Chondrocyte (in vitro differentiated cells): ENCODE measurements around the gene DPEP2NB. TPM values are rescaled to one million over a fixed set of nuclear protein-coding genes. Genes with fewer than 3 reads are reported as not detected.

Experiments used
- DNase-seq: peaks from one replicate; pipeline ENCODE4 v3.0.0; 2021; ENCODE audit warnings: mixed read lengths, low spot score
- H3K27ac Mint-ChIP-seq: one replicate; pipeline ENCODE4 v1.8.0; 2021; ENCODE audit warnings: mild to moderate bottlenecking, moderate library complexity, mixed read lengths; ENCODE audit not compliant: unreplicated experiment
- H3K27me3 Mint-ChIP-seq: 2 replicates; pipeline ENCODE4 v1.8.0; 2021; ENCODE audit warnings: low read depth, mixed read lengths
- H3K36me3 Mint-ChIP-seq: 2 replicates; pipeline ENCODE4 v1.8.0; 2021; ENCODE audit warnings: low read depth, mixed read lengths
- H3K4me1 Mint-ChIP-seq: 2 replicates; pipeline ENCODE4 v1.8.0; 2021; ENCODE audit warnings: low read depth, mild to moderate bottlenecking, mixed read lengths
- H3K4me3 Mint-ChIP-seq: one replicate; pipeline ENCODE4 v1.8.0; 2021; ENCODE audit warnings: mild to moderate bottlenecking, moderate library complexity, mixed read lengths; ENCODE audit not compliant: unreplicated experiment
- H3K9me3 Mint-ChIP-seq: 2 replicates; pipeline ENCODE4 v1.8.0; 2021; ENCODE audit warnings: low read depth, mixed read lengths
- total RNA-seq: library from RNA; stranded (reverse); gene quantifications from 3 replicates; pipeline ENCODE4 v1.2.1, GENCODE V29; 2021
- TF ChIP-seq, protein P1 (sequence below): fragments of 200-600 bp; sonication (generic); IDR thresholded peaks from 2 replicates; pipeline ENCODE4 v1.5.0; 2021; ENCODE audit warnings: antibody characterized with exemption, mild to moderate bottlenecking, moderate library complexity

DPEP2NB gene
- total RNA-seq, 1 donor from 2014 or later = not detected

DNA sequence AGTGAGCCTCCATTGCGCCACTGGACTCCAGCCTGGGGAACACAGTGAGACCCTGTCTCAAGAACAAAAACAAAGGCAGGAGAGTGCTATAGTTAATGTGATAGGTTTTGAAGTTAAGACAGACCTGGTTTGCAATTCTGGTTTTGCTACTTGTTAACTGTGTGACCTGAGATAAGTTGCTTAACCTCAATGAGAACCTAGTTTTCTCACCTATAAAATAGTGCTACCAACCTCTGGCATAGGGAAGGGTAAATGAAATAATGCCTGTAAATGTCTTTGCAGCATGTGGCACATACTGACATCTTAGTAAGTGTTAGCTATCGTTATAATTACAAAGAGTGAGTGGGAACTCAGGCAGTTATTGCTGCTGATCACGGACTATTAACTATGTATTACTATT, 39.7 kb upstream of the DPEP2NB start:
- H3K36me3 Mint-ChIP-seq = peaks cover 23% of the 10 kb centered on the region
- H3K9me3 Mint-ChIP-seq = no peaks in the 10 kb centered on the region
- no peaks in the 10 kb centered on the region for H3K27me3 Mint-ChIP-seq
- H3K4me1 Mint-ChIP-seq = no peaks in the 10 kb centered on the region
- no peak overlapping the region for H3K27ac Mint-ChIP-seq
- no peak overlapping the region for H3K4me3 Mint-ChIP-seq
- TF ChIP-seq, protein P1, sequence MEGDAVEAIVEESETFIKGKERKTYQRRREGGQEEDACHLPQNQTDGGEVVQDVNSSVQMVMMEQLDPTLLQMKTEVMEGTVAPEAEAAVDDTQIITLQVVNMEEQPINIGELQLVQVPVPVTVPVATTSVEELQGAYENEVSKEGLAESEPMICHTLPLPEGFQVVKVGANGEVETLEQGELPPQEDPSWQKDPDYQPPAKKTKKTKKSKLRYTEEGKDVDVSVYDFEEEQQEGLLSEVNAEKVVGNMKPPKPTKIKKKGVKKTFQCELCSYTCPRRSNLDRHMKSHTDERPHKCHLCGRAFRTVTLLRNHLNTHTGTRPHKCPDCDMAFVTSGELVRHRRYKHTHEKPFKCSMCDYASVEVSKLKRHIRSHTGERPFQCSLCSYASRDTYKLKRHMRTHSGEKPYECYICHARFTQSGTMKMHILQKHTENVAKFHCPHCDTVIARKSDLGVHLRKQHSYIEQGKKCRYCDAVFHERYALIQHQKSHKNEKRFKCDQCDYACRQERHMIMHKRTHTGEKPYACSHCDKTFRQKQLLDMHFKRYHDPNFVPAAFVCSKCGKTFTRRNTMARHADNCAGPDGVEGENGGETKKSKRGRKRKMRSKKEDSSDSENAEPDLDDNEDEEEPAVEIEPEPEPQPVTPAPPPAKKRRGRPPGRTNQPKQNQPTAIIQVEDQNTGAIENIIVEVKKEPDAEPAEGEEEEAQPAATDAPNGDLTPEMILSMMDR = no peak
- no peak for DNase-seq

DNA sequence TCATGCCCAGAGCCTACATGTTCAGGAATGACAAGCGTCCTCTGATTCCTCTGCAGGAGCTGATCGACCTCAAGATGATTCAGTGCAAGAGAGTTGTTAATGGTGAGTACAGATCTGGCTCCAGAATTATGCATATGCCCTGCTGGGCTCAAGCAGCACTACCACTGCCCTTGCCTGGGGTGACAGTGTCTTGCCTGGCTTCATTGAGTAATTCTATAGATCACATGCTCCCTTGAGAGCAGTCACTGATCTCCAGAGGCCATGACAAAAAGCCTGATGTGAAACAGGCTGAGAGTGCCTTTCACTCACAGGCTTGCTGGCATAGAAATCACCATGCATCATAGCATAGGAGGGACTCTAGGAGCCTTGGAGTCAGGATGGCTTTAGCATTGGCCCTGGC, 33.7 kb upstream of the DPEP2NB start:
- TF ChIP-seq, protein P1 = no peak
- H3K4me1 Mint-ChIP-seq = no peaks in the 10 kb centered on the region
- H3K4me3 Mint-ChIP-seq = no peak overlapping the region
- DNase-seq = no peak
- no peak overlapping the region for H3K27ac Mint-ChIP-seq
- H3K27me3 Mint-ChIP-seq = no peaks in the 10 kb centered on the region
- H3K36me3 Mint-ChIP-seq = peaks cover 17% of the 10 kb centered on the region
- H3K9me3 Mint-ChIP-seq = no peaks in the 10 kb centered on the region

DNA sequence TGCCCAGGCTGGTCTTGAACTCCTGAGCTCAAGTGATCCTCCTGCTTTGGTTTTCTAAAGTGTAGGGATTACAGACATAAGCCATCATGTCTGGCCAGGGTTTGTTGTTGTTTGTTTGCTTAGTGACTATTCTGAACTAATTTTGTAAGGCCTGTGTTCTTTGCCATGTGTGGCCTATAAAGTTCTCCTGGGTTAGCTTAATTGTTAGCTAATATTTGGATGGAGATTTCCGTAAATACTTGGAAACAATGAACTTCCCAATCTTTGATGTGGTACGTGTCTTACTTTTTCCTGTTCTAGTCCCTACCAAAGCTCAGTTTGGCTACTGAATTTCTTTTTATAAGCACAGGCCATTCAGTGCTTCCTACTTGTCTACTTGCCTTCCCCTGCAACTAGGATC, 32.3 kb upstream of the DPEP2NB start:
- Mint-ChIP-seq H3K9me3 (no peaks in the 10 kb centered on the region), H3K4me1 (no peaks in the 10 kb centered on the region), H3K36me3 (peaks cover 9% of the 10 kb centered on the region), H3K27ac (no peak overlapping the region), H3K27me3 (no peaks in the 10 kb centered on the region), H3K4me3 (no peak overlapping the region)
- DNase-seq = no peak
- TF ChIP-seq, protein P1 = no peak

DNA sequence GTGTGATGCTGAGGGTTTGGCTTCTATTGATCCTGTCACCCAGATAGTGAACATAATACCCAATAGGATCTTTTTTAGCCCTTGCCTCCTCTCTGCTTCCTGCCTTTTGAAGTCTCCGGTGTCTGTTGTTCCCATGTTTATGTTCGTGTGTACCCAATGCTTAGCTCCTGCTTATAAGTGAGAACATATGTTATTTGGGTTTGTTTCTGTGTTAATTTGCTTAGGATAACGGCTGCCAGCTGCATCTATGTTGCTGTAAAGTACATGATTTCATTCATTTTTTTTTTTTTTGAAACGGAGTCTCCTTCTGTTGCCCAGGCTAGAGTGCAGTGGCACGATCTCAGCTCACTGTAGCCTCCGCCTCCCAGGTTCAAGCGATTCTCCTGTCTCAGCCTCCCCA, 30.4 kb upstream of the DPEP2NB start:
- Mint-ChIP-seq H3K27ac (no peak overlapping the region), H3K36me3 (peaks cover 7% of the 10 kb centered on the region), H3K27me3 (no peaks in the 10 kb centered on the region), H3K4me1 (no peaks in the 10 kb centered on the region), H3K4me3 (no peak overlapping the region), H3K9me3 (no peaks in the 10 kb centered on the region)
- no peak for DNase-seq
- TF ChIP-seq, protein P1 = no peak

DNA sequence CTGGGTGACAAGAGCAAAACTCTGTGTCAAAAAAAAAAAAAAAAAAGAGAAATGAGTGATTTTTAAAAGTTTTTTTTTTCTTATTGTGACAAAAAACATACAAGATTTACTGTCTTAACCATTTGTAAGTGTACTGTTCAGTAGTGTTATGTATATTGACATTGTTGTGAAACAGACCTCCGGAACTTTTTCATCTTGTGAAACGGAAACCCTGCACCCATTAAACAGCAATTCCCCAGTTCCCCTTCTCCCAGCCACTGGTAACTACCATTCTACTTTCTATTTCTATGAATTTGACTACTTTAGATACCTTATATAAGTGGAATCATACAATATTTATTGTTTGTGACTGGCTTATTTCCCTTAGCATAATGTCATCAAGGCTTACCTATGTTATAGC, 26.1 kb upstream of the DPEP2NB start:
- DNase-seq = no peak
- Mint-ChIP-seq H3K27ac (no peak overlapping the region), H3K4me3 (no peak overlapping the region), H3K4me1 (no peaks in the 10 kb centered on the region), H3K9me3 (no peaks in the 10 kb centered on the region), H3K27me3 (no peaks in the 10 kb centered on the region), H3K36me3 (peaks cover 4% of the 10 kb centered on the region)
- TF ChIP-seq, protein P1 = no peak
